Stimulated activated effector memory CD8-positive, alpha-beta T cell treated with anti-CD3 and anti-CD28 coated beads, Interleukin-12 subunit alpha, Interleukin-12 subunit beta, amount 100 ng/mL, for 72 hours (primary cell): ENCODE data around the gene PCDHGB7.

ENCODE experiments used
- ATAC-seq: fragments of 150-1000 bp; cut with Tn5 transposase; 2 replicates; pipeline ENCODE4 v1.10.0; 2021
- DNase-seq, 2 donors: peaks; one replicate each; pipeline ENCODE4 v3.0.0; 2021 to 2022; ENCODE audit warnings: low spot score in 2 of 2
- H3K27ac Mint-ChIP-seq: one replicate; pipeline ENCODE4 v1.8.0; 2022; ENCODE audit warnings: mild to moderate bottlenecking, mixed read lengths
- H3K36me3 Mint-ChIP-seq: one replicate; pipeline ENCODE4 v1.8.0; 2022; ENCODE audit warnings: mild to moderate bottlenecking, mixed read lengths
- H3K4me1 Mint-ChIP-seq: one replicate; pipeline ENCODE4 v1.8.0; 2022; ENCODE audit warnings: mixed read lengths
- H3K4me3 Mint-ChIP-seq: one replicate; pipeline ENCODE4 v1.8.0; 2022; ENCODE audit warnings: mild to moderate bottlenecking, mixed read lengths
- H3K9me3 Mint-ChIP-seq: one replicate; pipeline ENCODE4 v1.8.0; 2022; ENCODE audit warnings: mixed read lengths

PCDHGB7 gene

GRCh38 chr5:141434006-141434405 is 16.5 kb downstream of the PCDHGB7 start:
- Mint-ChIP-seq H3K4me3 (no peak overlapping the region), H3K27ac (no peak overlapping the region), H3K9me3 (peaks cover 9% of the 10 kb centered on the region), H3K4me1 (peaks cover 10% of the 10 kb centered on the region), H3K36me3 (peaks cover 11% of the 10 kb centered on the region)
- ATAC-seq (no peak), DNase-seq (no peak)

DNA sequence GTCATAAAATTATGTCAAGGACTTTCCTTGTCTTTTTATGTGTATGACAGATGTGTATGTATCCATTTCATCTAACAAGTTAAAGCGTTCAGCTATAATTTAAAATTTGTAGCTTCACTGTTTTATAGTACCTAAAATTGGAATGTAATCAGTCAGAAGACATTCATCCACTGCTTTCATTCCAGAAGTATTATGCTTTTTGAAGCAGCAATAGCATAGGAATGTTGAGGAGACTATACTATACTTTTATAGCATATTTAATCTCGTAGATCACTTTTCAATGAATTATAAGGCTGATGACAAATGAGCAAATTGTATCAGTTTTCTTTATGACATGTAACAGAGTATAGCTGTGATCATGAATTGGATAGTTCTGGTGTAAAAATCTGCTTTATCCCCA is 19.7 kb downstream of the PCDHGB7 start:
- peaks cover 5% of the 10 kb centered on the region for H3K9me3 Mint-ChIP-seq
- no peak for DNase-seq
- H3K4me3 Mint-ChIP-seq, result no peak overlapping the region
- no peaks in the 10 kb centered on the region for H3K36me3 Mint-ChIP-seq
- no peak overlapping the region for H3K27ac Mint-ChIP-seq
- no peak for ATAC-seq
- H3K4me1 Mint-ChIP-seq, result no peaks in the 10 kb centered on the region

DNA sequence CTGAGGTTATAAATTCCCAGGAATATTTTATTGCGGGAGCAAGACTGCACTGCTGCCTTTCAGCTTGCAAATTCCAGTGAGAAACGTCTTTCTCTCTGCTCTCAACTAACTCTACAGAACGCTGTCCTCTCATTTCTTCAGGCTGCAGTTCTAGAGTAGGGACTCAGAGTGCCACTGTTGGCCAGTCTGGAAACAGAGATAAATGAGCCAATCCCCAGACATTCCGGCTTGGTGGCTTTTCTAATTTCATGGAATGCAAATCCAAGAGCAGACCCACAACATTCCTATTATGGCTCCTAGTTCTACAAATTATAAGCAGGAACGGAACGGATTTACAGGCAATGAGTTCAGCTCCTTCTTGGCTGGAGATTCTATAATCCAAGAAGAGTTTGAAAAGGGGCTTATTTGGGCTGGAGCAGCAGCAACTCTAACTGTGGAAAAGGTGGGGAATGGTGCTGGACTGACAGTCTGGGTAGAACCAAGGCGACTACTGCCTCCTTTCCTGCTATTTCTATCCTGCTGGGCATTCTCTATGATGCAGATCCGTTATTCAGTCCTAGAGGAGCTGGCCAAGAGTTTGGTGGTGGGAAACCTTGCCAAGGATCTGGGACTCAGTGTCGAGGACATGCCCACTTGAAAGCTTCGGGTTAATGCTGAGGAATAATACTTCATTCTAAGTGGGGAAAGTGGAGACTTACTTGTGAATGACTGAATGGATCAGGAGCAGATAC is 22.1 kb downstream of the PCDHGB7 start:
- Mint-ChIP-seq H3K9me3 (peaks cover 3% of the 10 kb centered on the region), H3K36me3 (no peaks in the 10 kb centered on the region), H3K4me3 (no peak overlapping the region), H3K4me1 (no peaks in the 10 kb centered on the region), H3K27ac (no peak overlapping the region)
- ATAC-seq (no peak), DNase-seq (no peak)

GRCh38 chr5:141440341-141440740 is 22.9 kb downstream of the PCDHGB7 start:
- no peaks in the 10 kb centered on the region for H3K36me3 Mint-ChIP-seq
- DNase-seq, result no peak
- no peak overlapping the region for H3K27ac Mint-ChIP-seq
- H3K4me3 Mint-ChIP-seq, result no peak overlapping the region
- no peak for ATAC-seq
- peaks cover 3% of the 10 kb centered on the region for H3K9me3 Mint-ChIP-seq
- H3K4me1 Mint-ChIP-seq, result no peaks in the 10 kb centered on the region

DNA sequence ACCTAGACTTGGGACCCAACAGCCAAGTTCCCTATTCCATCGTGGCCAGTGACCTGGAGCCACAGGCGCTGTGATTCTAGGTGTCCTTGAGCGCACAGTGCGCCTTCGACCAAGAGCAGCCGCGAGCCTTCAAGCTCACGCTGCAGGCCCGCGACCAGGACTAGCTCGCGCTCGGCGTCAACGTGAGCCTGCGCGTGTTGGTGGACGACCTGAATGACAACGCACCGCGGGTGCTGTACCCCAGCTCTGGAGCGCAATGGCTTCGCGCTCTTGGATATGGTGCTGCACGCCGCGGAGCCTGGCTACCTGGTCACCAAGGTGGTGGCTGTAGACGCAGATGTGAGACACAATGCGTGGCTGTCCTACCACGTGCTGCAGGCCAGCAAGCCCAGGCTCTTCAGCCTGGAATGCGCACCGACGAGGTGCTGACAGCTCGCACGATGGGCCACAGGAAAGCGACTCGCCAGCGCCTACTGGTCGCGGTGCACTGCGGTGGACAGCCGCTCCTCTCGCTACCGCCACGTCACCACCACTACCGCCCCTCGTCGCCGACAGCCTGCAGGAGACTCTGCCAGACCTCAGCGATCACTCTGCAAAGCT is 24.2 kb downstream of the PCDHGB7 start:
- DNase-seq (no peak), ATAC-seq (no peak)
- H3K4me3 Mint-ChIP-seq, result no peak overlapping the region
- H3K27ac Mint-ChIP-seq, result no peak overlapping the region
- no peaks in the 10 kb centered on the region for H3K4me1 Mint-ChIP-seq
- peaks cover 3% of the 10 kb centered on the region for H3K9me3 Mint-ChIP-seq
- no peaks in the 10 kb centered on the region for H3K36me3 Mint-ChIP-seq

DNA sequence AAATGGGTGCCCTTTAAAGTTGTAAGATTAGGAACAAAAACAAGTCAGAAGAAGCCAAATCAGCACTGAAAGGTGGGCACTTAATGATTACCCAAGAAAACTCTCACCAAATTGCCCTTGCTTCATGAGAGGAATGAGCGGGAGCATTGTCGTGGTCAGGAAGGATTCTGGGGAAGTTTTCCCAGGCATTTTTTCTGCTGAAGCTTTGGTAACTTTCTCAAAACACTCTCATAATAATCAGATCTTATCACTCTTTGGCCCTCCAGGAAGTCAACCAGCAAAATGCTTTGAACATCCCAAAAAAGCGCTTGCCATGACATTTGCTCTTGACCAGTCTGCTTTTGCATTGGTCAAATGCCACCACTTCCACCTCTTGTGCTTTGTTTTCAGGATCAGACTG is 47.9 kb downstream of the PCDHGB7 start:
- DNase-seq (no peak), ATAC-seq (no peak)
- Mint-ChIP-seq H3K9me3 (no peaks in the 10 kb centered on the region), H3K4me1 (no peaks in the 10 kb centered on the region), H3K36me3 (no peaks in the 10 kb centered on the region), H3K4me3 (no peak overlapping the region), H3K27ac (no peak overlapping the region)
